Right lobe of liver (tissue), 6 donors: ENCODE data around the gene BYSL. TPM values are rescaled to one million over a fixed set of nuclear protein-coding genes. Genes with fewer than 3 reads are reported as not detected.

Source experiments
- ATAC-seq, 4 donors: fragments of 200-7000 bp; cut with Tn5 transposase; one replicate each; pipeline ENCODE4 v1.9.1; 2020; ENCODE audit warnings: mild to moderate bottlenecking in 4 of 4, moderate library complexity in 4 of 4
- DNase-seq, 3 donors: peaks; one replicate each; pipeline ENCODE4 v3.0.0-alpha.2; 2020
- H3K27ac ChIP-seq, 3 donors: fragments of 200-600 bp; one replicate each; pipeline ENCODE4 v1.8.0; 2022
- H3K27me3 ChIP-seq, 2 donors: fragments of 200-600 bp; one replicate each; pipeline ENCODE4 v1.8.0; 2022
- H3K36me3 ChIP-seq, 4 donors: fragments of 200-600 bp; sonication (generic) in 1 of 4; one replicate each; pipeline versions ENCODE4 v1.5.1 to v1.8.0; 2017 to 2022; ENCODE audit warnings: control low read depth in 1 of 4
- H3K4me1 ChIP-seq, 4 donors: fragments of 200-600 bp; sonication (generic) in 1 of 4; one replicate each; pipeline versions ENCODE4 v1.5.1 to v1.8.0; 2017 to 2022; ENCODE audit warnings: control low read depth in 1 of 4
- H3K4me3 ChIP-seq, 3 donors: fragments of 200-600 bp; one replicate each; pipeline ENCODE4 v1.8.0; 2022
- H3K9me3 ChIP-seq, 4 donors: fragments of 200-600 bp; sonication (generic) in 1 of 4; one replicate each; pipeline versions ENCODE4 v1.5.1 to v1.8.0; 2017 to 2022; ENCODE audit warnings: control low read depth in 1 of 4
- CTCF ChIP-seq, 4 donors: fragments of 200-600 bp in 3 of 4; fragments of 450-650 bp in 1 of 4; IDR thresholded peaks; one replicate each; pipeline versions ENCODE4 v1.5.1 to v1.8.0; 2016 to 2022; ENCODE audit warnings: antibody characterized with exemption in 4 of 4, mild to moderate bottlenecking in 2 of 4
- POLR2A ChIP-seq: fragments of 450-650 bp; IDR thresholded peaks from one replicate; pipeline ENCODE4 v1.6.1; 2017; ENCODE audit warnings: antibody characterized with exemption, mild to moderate bottlenecking
- WGBS: methylation state at CpG from one replicate; pipeline ENCODE4 v1.1.6; 2018; ENCODE audit warnings: low coverage, low lambda C conversion rate; ENCODE audit not compliant: insufficient coverage; ENCODE audit errors: missing lambda C conversion rate; 5-methylcytosine and 5-hydroxymethylcytosine counted together
- intact Hi-C, 2 donors: fragments of 100-400 bp; cut with DNase I; formaldehyde crosslinking; loops; one replicate each; pipeline versions ENCODE4 v1.11.2 to v1.14.1; 2022
- small RNA-seq, 2 experiments: library from RNA; depleted of rRNA; stranded (forward); fragments of <200 nt; gene quantifications; one replicate each; pipeline ENCODE3, GENCODE V24; 2016
- total RNA-seq, 6 experiments: library from RNA; depleted of rRNA in 2 of 6; stranded (reverse); fragments of >200 nt in 2 of 6; fragmentation: NEBNext Ultra II Directional in 3 of 6; extraction: Animal tissue kit (Norgen Biotek cat#: 25700) in 3 of 6; gene quantifications; one replicate each; pipeline versions ENCODE4 v1.1.0 to v1.2.4, GENCODE V29; 2016 to 2023
- donor health status: DM: no; HTN: yes; CAD: no.
- donor health status: DM: no; HTN: no; CAD: no.
- donor health status: DM: no; HTN: no; CAD: no.
- donor health status: DM: no; HTN: yes; CAD: no.
- donor health status: DM: no; HTN: yes; CAD: no.

BYSL gene
- total RNA-seq, 6 experiments from 2014 or later, result 3.7 to 10.8 (median 8.4) TPM

- H3K27me3 ChIP-seq, result no peaks in the 10 kb centered on the region
- peaks cover 0 to 5% (median 0%) of the 10 kb centered on the region in 4 donors for H3K9me3 ChIP-seq
- ATAC-seq (no peak), DNase-seq (no peak)
- no peak overlapping the region for H3K27ac ChIP-seq
- WGBS, result 60% methylated on average over 9 of the region's 9 CpGs
- no peak for TF ChIP-seq POLR2A
- no peak for TF ChIP-seq CTCF (IDR thresholded peaks at IDR 0.05)
- no peaks in the 10 kb centered on the region for H3K4me1 ChIP-seq
- H3K36me3 ChIP-seq, result no peaks in the 10 kb centered on the region
- intact Hi-C loops, result no loop called here
- no peak overlapping the region for H3K4me3 ChIP-seq
These were observed 55.6 kb downstream of the BYSL start for GRCh38 chr6:41976794-41977484.

Small RNAs within 50 kb of the gene (small RNA-seq; reads per million reads assigned to genes)
- 0 reads per million in 2 experiments for gene RF00019

Other genes starting within 250 kb of the BYSL start
- gene TFEB, start 185.9 kb upstream of the BYSL start, total RNA-seq, result 1 to 10 TPM; 4.5 to 9.2 (median 6.6) TPM
- gene PGC, start 174.1 kb upstream of the BYSL start, total RNA-seq, result under 1 TPM in 1 of 6 experiments, not detected in 5; 0.31 TPM
- gene FRS3, start 141.6 kb upstream of the BYSL start, total RNA-seq, result 1 to 10 TPM in 5 of 6 experiments, under 1 TPM in 1; 0.68 to 3.0 (median 1.9) TPM
- gene PRICKLE4, start 140.7 kb upstream of the BYSL start, total RNA-seq, result 1 to 10 TPM in 5 of 6 experiments, not detected in 1; 1.3 to 3.1 (median 2.7) TPM
- 100 to 1,000 TPM in 1 of 6 experiments, 10 to 100 TPM in 5; 61.8 to 104 (median 75.6) TPM for gene TOMM6, start 133.8 kb upstream of the BYSL start, total RNA-seq
- gene USP49, start 26.1 kb upstream of the BYSL start, total RNA-seq, result 1 to 10 TPM in 5 of 6 experiments, under 1 TPM in 1; 0.87 to 2.0 (median 1.3) TPM
- 10 to 100 TPM in 1 of 6 experiments, 1 to 10 TPM in 5; 7.2 to 10.8 (median 7.7) TPM for gene MED20, start 360 bp upstream of the BYSL start, total RNA-seq
- 10 to 100 TPM; 11.3 to 51.9 (median 14.2) TPM for gene CCND3, start 20.3 kb downstream of the BYSL start, total RNA-seq
- 10 to 100 TPM in 4 of 6 experiments, 1 to 10 TPM in 2; 6.7 to 14.7 (median 11.9) TPM for gene TAF8, start 129.0 kb downstream of the BYSL start, total RNA-seq
- gene C6orf132, start 221.1 kb downstream of the BYSL start, total RNA-seq, result under 1 TPM; 0.07 to 0.74 (median 0.34) TPM